DMS 273 treated with DMSO at 0.1 percent for 48 hours (cell line): ENCODE results near the gene NKX1-1.
"Not testable (repeated sequence)": the region's sequence is repeated elsewhere in the genome, so short reads cannot be mapped to it uniquely, and the experiment has no call there.

ENCODE experiments used
- DNase-seq: peaks from one replicate; lab custom pipeline; 2025; lab: John Stamatoyannopoulos, UW

NKX1-1 gene

GRCh38 chr4:1404573-1405253 is 1.5 kb downstream of the NKX1-1 start:
- DNase-seq = no peak

- no peak for DNase-seq
These were observed 2.4 kb downstream of the NKX1-1 start for GRCh38 chr4:1403591-1404572.

- no peak for DNase-seq
These were observed 3.1 kb downstream of the NKX1-1 start for GRCh38 chr4:1403177-1403583.

- DNase-seq = no peak
These were observed 3.6 kb downstream of the NKX1-1 start for GRCh38 chr4:1402516-1403091.

GRCh38 chr4:1402021-1402515 is 4.2 kb downstream of the NKX1-1 start:
- no peak for DNase-seq

- no peak for DNase-seq
These were observed 4.7 kb downstream of the NKX1-1 start for GRCh38 chr4:1401409-1402020.

- DNase-seq = no peak
These were observed 5.3 kb downstream of the NKX1-1 start for GRCh38 chr4:1400831-1401408.

- no peak for DNase-seq
These were observed 5.9 kb downstream of the NKX1-1 start for GRCh38 chr4:1400191-1400805.

- no peak for DNase-seq
These were observed 6.6 kb downstream of the NKX1-1 start for GRCh38 chr4:1399508-1400190.

GRCh38 chr4:1398681-1399507 is 7.3 kb downstream of the NKX1-1 start:
- DNase-seq = no peak

- no peak for DNase-seq
These were observed 9.3 kb downstream of the NKX1-1 start for GRCh38 chr4:1396806-1397455.

GRCh38 chr4:1395941-1396805 is 10.1 kb downstream of the NKX1-1 start:
- DNase-seq = no peak

GRCh38 chr4:1395389-1395820 is 10.8 kb downstream of the NKX1-1 start:
- not testable (repeated sequence) for DNase-seq

- not testable (repeated sequence) for DNase-seq
These were observed 11.5 kb downstream of the NKX1-1 start for GRCh38 chr4:1394554-1395388.

GRCh38 chr4:1393866-1394265 is 12.4 kb downstream of the NKX1-1 start:
- no peak for DNase-seq

GRCh38 chr4:1393363-1393762 is 12.9 kb downstream of the NKX1-1 start:
- DNase-seq = not testable (repeated sequence)
